A549 (cell line): ENCODE results near the gene KRT8. TPM values are rescaled to one million over a fixed set of nuclear protein-coding genes. Genes with fewer than 3 reads are reported as not detected.
A peak's percentile ranks its signal among the peaks of the same experiment; 100 is the strongest.

Experiments
- ATAC-seq, 2 experiments: fragments of 200-7000 bp in 1 of 2; fragments of >200 bp in 1 of 2; cut with Nextera tagmentation in 1 of 2; cut with Tn5 transposase in 1 of 2; 3 replicates each; pipeline versions ENCODE4 v1.8.0 to v1.9.1; 2018 to 2020; ENCODE audit warnings: mild to moderate bottlenecking in 1 of 2, moderate library complexity in 1 of 2
- CTCF ChIA-PET: fragments of 300-600 bp; sonication (Branson Sonifier 250); formaldehyde crosslinking; extraction: SDS; loops from one replicate; lab custom pipeline; 2021; ENCODE audit warnings: antibody characterized with exemption, inconsistent platforms; lab: Yijun Ruan, JAX
- POLR2A ChIA-PET: fragments of 350-600 bp; formaldehyde crosslinking; extraction: SDS; loops from one replicate; lab custom pipeline; 2021; ENCODE audit warnings: antibody characterized with exemption, inconsistent platforms; lab: Yijun Ruan, JAX
- DNase-seq, 2 experiments: peaks; one replicate each; pipeline versions ENCODE4 v3.0.0 to v3.0.0-alpha.2; 2011 to 2016; ENCODE audit warnings: low read depth in 1 of 2, low spot score in 1 of 2
- FAIRE-seq: peaks from 2 replicates; lab custom pipeline; 2011; peaks lifted over from hg19 to GRCh38; lab: Jason Lieb, UNC
- H3K27ac ChIP-seq, 2 experiments: fragments of >200 bp; sonication (Bioruptor Twin); formaldehyde crosslinking; 3 replicates each; pipeline ENCODE4 v1.5.1; 2016 to 2017
- H3K4me1 ChIP-seq: fragments of >200 bp; sonication (Bioruptor Twin); formaldehyde crosslinking; 3 replicates; pipeline ENCODE4 v1.6.1; 2016
- H3K4me2 ChIP-seq: fragments of >200 bp; sonication (Bioruptor Twin); formaldehyde crosslinking; 3 replicates; pipeline ENCODE4 v1.6.1; 2016
- H3K4me3 ChIP-seq: fragments of >200 bp; sonication (Bioruptor Twin); formaldehyde crosslinking; 3 replicates; pipeline ENCODE4 v1.5.1; 2016
- H3K9me3 ChIP-seq: fragments of >200 bp; sonication (Bioruptor Twin); formaldehyde crosslinking; 3 replicates; pipeline ENCODE4 v1.6.1; 2016
- BCL3 ChIP-seq: fragments of >200 bp; sonication (Bioruptor Twin); formaldehyde crosslinking; IDR thresholded peaks from 3 replicates; pipeline ENCODE4 v1.6.1; 2016
- BHLHE40 ChIP-seq: IDR thresholded peaks from 2 replicates; pipeline ENCODE4 v1.6.1; 2012; ENCODE audit warnings: low read depth, low read length, inconsistent platforms
- CBX2 ChIP-seq: fragments of 200-600 bp; sonication (generic); IDR thresholded peaks from 2 replicates; pipeline ENCODE4 v1.6.1; 2016; ENCODE audit warnings: low read depth, mild to moderate bottlenecking, borderline replicate concordance
- CBX8 ChIP-seq: fragments of 200-600 bp; sonication (generic); IDR thresholded peaks from 2 replicates; pipeline ENCODE4 v1.6.1; 2016
- CEBPB ChIP-seq, 2 experiments: fragments of >200 bp in 1 of 2; sonication (Bioruptor Twin) in 1 of 2; formaldehyde crosslinking in 1 of 2; IDR thresholded peaks; 2 replicates each; pipeline ENCODE4 v1.6.1; 2012 to 2016
- CHD2 ChIP-seq: fragments of 150-350 bp; IDR thresholded peaks from 2 replicates; pipeline ENCODE4 v1.6.1; 2014; ENCODE audit warnings: low read length; ENCODE audit not compliant: partially characterized antibody
- EHMT2 ChIP-seq: fragments of 200-600 bp; sonication (generic); IDR thresholded peaks from 2 replicates; pipeline ENCODE4 v1.6.1; 2016; ENCODE audit warnings: antibody characterized with exemption, low read depth, mild to moderate bottlenecking, moderate library complexity
- ESRRA ChIP-seq: fragments of 150-350 bp; IDR thresholded peaks from 2 replicates; pipeline ENCODE4 v1.6.1; 2014; ENCODE audit warnings: mild to moderate bottlenecking, low read length, borderline replicate concordance
- FOSB ChIP-seq: fragments of 250-450 bp; sonication (Bioruptor Pico); IDR thresholded peaks from 2 replicates; pipeline ENCODE4 v1.5.0; 2020; ENCODE audit warnings: mild to moderate bottlenecking, moderate library complexity
- FOSL2 ChIP-seq, 2 experiments: fragments of 450-650 bp in 1 of 2; fragments of >200 bp in 1 of 2; sonication (Bioruptor Twin) in 1 of 2; formaldehyde crosslinking; IDR thresholded peaks; 2 replicates each; pipeline versions ENCODE4 v1.5.0 to v1.6.1; 2016 to 2020; ENCODE audit warnings: mild to moderate bottlenecking in 1 of 2, moderate library complexity in 1 of 2
- FOXS1 ChIP-seq: fragments of 250-450 bp; sonication (Bioruptor Pico); IDR thresholded peaks from 2 replicates; pipeline ENCODE4 v1.5.0; 2020; ENCODE audit warnings: mild to moderate bottlenecking, moderate library complexity
- HDAC2 ChIP-seq: fragments of 200-600 bp; sonication (generic); IDR thresholded peaks from 2 replicates; pipeline ENCODE4 v1.6.1; 2016
- HEYL ChIP-seq: fragments of 250-450 bp; sonication (Bioruptor Pico); IDR thresholded peaks from 2 replicates; pipeline ENCODE4 v1.8.0; 2021; ENCODE audit warnings: mild to moderate bottlenecking, moderate library complexity
- HOXA7 ChIP-seq: fragments of 250-450 bp; sonication (Bioruptor Pico); IDR thresholded peaks from 2 replicates; pipeline ENCODE4 v1.5.0; 2020; ENCODE audit warnings: mild to moderate bottlenecking, moderate library complexity
- HOXB5 ChIP-seq: fragments of 250-450 bp; sonication (Bioruptor Pico); IDR thresholded peaks from 2 replicates; pipeline ENCODE4 v1.5.0; 2020; ENCODE audit warnings: mild to moderate bottlenecking, moderate library complexity
- KDM1A ChIP-seq: fragments of 200-600 bp; sonication (generic); IDR thresholded peaks from 2 replicates; pipeline ENCODE4 v1.6.1; 2016; ENCODE audit warnings: low read depth, mild to moderate bottlenecking
- KDM5A ChIP-seq: fragments of 200-600 bp; sonication (generic); IDR thresholded peaks from 2 replicates; pipeline ENCODE4 v1.6.1; 2016; ENCODE audit warnings: antibody characterized with exemption, mild to moderate bottlenecking
- MYC ChIP-seq: IDR thresholded peaks from 2 replicates; pipeline ENCODE4 v1.6.1; 2012; ENCODE audit warnings: mild to moderate bottlenecking, inconsistent platforms, low read length, improper control_type of control experiment, borderline replicate concordance
- NFE2L2 ChIP-seq: fragments of 150-350 bp; conservative IDR thresholded peaks from 2 replicates; pipeline ENCODE4 v1.6.1; 2014; ENCODE audit warnings: low read length
- PHF8 ChIP-seq: fragments of 200-600 bp; sonication (generic); IDR thresholded peaks from 2 replicates; pipeline ENCODE4 v1.6.1; 2016; ENCODE audit warnings: low read depth, mild to moderate bottlenecking, antibody characterized with exemption, moderate library complexity, borderline replicate concordance
- POLR2AphosphoS2 ChIP-seq: conservative IDR thresholded peaks from 2 replicates; pipeline ENCODE4 v1.6.1; 2012; ENCODE audit warnings: low read length, improper control_type of control experiment, inconsistent platforms
- RARB ChIP-seq: fragments of 250-450 bp; sonication (Bioruptor Pico); IDR thresholded peaks from 2 replicates; pipeline ENCODE4 v1.8.0; 2021; ENCODE audit warnings: mild to moderate bottlenecking, moderate library complexity
- REST ChIP-seq: fragments of 200-600 bp; sonication (generic); IDR thresholded peaks from 2 replicates; pipeline ENCODE4 v1.6.1; 2016; ENCODE audit warnings: antibody characterized with exemption, mild to moderate bottlenecking, moderate library complexity
- RFX5 ChIP-seq: fragments of 450-650 bp; IDR thresholded peaks from 2 replicates; pipeline ENCODE4 v1.7.1; 2014; ENCODE audit warnings: antibody characterized with exemption, mild to moderate bottlenecking, moderate library complexity
- SREBF2 ChIP-seq: fragments of 450-650 bp; IDR thresholded peaks from 2 replicates; pipeline ENCODE4 v1.6.1; 2014; ENCODE audit warnings: mild to moderate bottlenecking, moderate library complexity
- TFCP2L1 ChIP-seq: fragments of 250-450 bp; sonication (Bioruptor Pico); IDR thresholded peaks from 2 replicates; pipeline ENCODE4 v1.5.0; 2021; ENCODE audit warnings: mild to moderate bottlenecking
- TP53 ChIP-seq: fragments of 250-450 bp; sonication (Bioruptor Pico); IDR thresholded peaks from 2 replicates; pipeline ENCODE4 v1.5.0; 2021; ENCODE audit warnings: mild to moderate bottlenecking, moderate library complexity
- ZC3H11A ChIP-seq: fragments of 450-650 bp; IDR thresholded peaks from 2 replicates; pipeline ENCODE4 v1.6.1; 2014; ENCODE audit warnings: antibody characterized with exemption, mild to moderate bottlenecking
- ZFP36 ChIP-seq: fragments of 450-650 bp; IDR thresholded peaks from 2 replicates; pipeline ENCODE4 v1.6.1; 2014; ENCODE audit warnings: borderline replicate concordance; ENCODE audit not compliant: partially characterized antibody
- ZNF302 ChIP-seq: fragments of 250-450 bp; sonication (Bioruptor Pico); IDR thresholded peaks from 2 replicates; pipeline ENCODE4 v1.9.0; 2021; ENCODE audit warnings: inconsistent platforms, mild to moderate bottlenecking, moderate library complexity
- ZSCAN20 ChIP-seq: fragments of 250-450 bp; sonication (Bioruptor Pico); IDR thresholded peaks from 2 replicates; pipeline ENCODE4 v1.8.0; 2022; ENCODE audit warnings: mild to moderate bottlenecking, moderate library complexity
- WGBS: methylation state at CpG from one replicate; pipeline ENCODE4 v1.1.6; 2017; ENCODE audit errors: missing lambda C conversion rate; 5-methylcytosine and 5-hydroxymethylcytosine counted together
- polyA plus RNA-seq, 4 experiments: library from polyadenylated mRNA; depleted of rRNA in 3 of 4; stranded (reverse); fragments of >200 nt; fragmentation: RNase III in 1 of 4; extraction: RNeasy Plus Mini Kit Qiagen cat#74134 plus additional on column Dnase treatment in 1 of 4; gene quantifications; 2 replicates in 3 of 4; 3 replicates in 1 of 4; pipeline ENCODE4 v1.2.3, GENCODE V29; 2011 to 2017
- TF ChIP-seq, protein P1 (sequence below): fragments of 150-350 bp; IDR thresholded peaks from 2 replicates; pipeline ENCODE4 v1.6.1; 2014; ENCODE audit warnings: low read depth, mild to moderate bottlenecking, low read length
- TF ChIP-seq, protein P2 (sequence below): fragments of >200 bp; sonication (Bioruptor Twin); formaldehyde crosslinking; IDR thresholded peaks from 3 replicates; pipeline ENCODE4 v1.5.1; 2016

KRT8 gene
- polyA plus RNA-seq, 2 of the 4 experiments (the other 2 are of a cell fraction), result 2,250 to 3,633 TPM

DNA sequence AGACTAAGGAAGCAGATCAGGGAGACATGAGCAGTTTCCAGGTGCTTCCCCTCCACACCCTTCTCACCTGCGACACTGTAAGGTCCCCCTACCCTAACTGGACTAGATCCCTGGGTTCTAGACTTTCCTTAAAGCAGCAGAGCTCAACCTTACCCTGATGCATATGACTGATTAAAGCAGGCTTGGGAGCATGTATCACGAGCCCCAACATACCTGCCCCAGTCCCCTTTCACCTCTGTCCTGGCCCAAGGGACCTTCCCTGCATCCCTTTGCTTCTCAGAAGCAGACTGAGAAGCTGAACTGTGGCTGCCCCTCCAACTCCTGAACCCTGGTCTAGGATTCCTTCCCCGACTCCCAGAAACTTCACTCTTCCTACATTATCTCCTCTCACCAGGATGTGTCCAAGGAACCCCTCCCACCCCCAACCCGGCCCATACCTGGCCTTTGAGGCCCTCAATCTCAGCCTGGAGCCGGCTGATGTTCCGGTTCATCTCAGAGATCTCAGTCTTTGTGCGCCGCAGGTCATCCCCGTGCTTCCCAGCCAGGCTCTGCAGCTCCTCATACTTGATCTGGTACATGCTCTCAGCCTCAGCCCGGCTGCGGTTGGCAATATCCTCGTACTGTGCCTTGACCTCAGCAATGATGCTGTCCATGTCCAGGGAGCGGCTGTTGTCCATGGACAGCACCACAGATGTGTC, 5.4 kb downstream of the KRT8 start:
- Histone ChIP-seq H3K27ac (peak overlapping the region; percentile 91 to 99; a peak in 5 of 6 replicates), H3K9me3 (no peaks in the 10 kb centered on the region), H3K4me2 (peak overlapping the region; percentile 93), H3K4me3 (peak overlapping the region; percentile 87), H3K4me1 (peaks cover 77% of the 10 kb centered on the region)
- ChIA-PET CTCF (interaction anchor here (0.8 to 20.5 kb wide), 9 partner anchors 19 to 111 kb away, joined by 3 to 440 read pairs (median 3); partner anchors contain the start of gene KRT18), POLR2A (interaction anchor here (1.6 to 4.8 kb wide), 2 partner anchors 27 to 52 kb away, joined by 4 to 54 read pairs; no protein-coding TSS in a partner anchor)
- ATAC-seq (no peak), FAIRE-seq (no peak), DNase-seq (no peak)
- 73% methylated on average over 10 of the region's 13 CpGs for WGBS
- TF ChIP-seq ESRRA (no peak), FOSL2 (IDR thresholded peaks at IDR 0.05) (no peak), FOSL2 (CRISPR knock-in tag; IDR thresholded peaks at IDR 0.05) (no peak), RARB (CRISPR knock-in tag) (no peak; the same call in none of the 2 replicates), BHLHE40 (no peak), EHMT2 (no peak), HOXA7 (peak; percentile 95), REST (no peak), CHD2 (no peak), ZFP36 (no peak), ZSCAN20 (CRISPR knock-in tag) (no peak), HDAC2 (no peak), TFCP2L1 (CRISPR knock-in tag) (0 out of 2 replicates have a peak, but pooled peaks have one; percentile 3), FOXS1 (CRISPR knock-in tag) (no peak), NFE2L2 (no peak), POLR2AphosphoS2 (peak; percentile 87; the same call in 1 of the 2 replicates), PHF8 (no peak), MYC (no peak), FOSB (CRISPR knock-in tag) (peak; percentile 92; the same call in 1 of the 2 replicates), KDM1A (no peak), HOXB5 (CRISPR knock-in tag) (peak; percentile 66; the same call in 1 of the 2 replicates), KDM5A (no peak), RFX5 (no peak), ZC3H11A (0 out of 2 replicates have a peak, but pooled peaks have one; percentile 10), CBX8 (no peak), TP53 (CRISPR knock-in tag) (peak; percentile 77; the same call in 1 of the 2 replicates), CEBPB (IDR thresholded peaks at IDR 0.05) (no peak), HEYL (CRISPR knock-in tag) (no peak), CBX2 (no peak), SREBF2 (no peak), ZNF302 (CRISPR knock-in tag) (no peak), BCL3 (no peak)
- TF ChIP-seq, protein P1, sequence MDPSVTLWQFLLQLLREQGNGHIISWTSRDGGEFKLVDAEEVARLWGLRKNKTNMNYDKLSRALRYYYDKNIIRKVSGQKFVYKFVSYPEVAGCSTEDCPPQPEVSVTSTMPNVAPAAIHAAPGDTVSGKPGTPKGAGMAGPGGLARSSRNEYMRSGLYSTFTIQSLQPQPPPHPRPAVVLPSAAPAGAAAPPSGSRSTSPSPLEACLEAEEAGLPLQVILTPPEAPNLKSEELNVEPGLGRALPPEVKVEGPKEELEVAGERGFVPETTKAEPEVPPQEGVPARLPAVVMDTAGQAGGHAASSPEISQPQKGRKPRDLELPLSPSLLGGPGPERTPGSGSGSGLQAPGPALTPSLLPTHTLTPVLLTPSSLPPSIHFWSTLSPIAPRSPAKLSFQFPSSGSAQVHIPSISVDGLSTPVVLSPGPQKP, result no peak
- TF ChIP-seq, protein P2, sequence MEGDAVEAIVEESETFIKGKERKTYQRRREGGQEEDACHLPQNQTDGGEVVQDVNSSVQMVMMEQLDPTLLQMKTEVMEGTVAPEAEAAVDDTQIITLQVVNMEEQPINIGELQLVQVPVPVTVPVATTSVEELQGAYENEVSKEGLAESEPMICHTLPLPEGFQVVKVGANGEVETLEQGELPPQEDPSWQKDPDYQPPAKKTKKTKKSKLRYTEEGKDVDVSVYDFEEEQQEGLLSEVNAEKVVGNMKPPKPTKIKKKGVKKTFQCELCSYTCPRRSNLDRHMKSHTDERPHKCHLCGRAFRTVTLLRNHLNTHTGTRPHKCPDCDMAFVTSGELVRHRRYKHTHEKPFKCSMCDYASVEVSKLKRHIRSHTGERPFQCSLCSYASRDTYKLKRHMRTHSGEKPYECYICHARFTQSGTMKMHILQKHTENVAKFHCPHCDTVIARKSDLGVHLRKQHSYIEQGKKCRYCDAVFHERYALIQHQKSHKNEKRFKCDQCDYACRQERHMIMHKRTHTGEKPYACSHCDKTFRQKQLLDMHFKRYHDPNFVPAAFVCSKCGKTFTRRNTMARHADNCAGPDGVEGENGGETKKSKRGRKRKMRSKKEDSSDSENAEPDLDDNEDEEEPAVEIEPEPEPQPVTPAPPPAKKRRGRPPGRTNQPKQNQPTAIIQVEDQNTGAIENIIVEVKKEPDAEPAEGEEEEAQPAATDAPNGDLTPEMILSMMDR, result no peak
